ENCODE results near the gene TNFRSF1B. TPM values are rescaled to one million over a fixed set of nuclear protein-coding genes. Genes with fewer than 3 reads are reported as not detected.

TNFRSF1B gene
- total RNA-seq, 1 experiment from 2014 or later = 1.5 TPM

DNA sequence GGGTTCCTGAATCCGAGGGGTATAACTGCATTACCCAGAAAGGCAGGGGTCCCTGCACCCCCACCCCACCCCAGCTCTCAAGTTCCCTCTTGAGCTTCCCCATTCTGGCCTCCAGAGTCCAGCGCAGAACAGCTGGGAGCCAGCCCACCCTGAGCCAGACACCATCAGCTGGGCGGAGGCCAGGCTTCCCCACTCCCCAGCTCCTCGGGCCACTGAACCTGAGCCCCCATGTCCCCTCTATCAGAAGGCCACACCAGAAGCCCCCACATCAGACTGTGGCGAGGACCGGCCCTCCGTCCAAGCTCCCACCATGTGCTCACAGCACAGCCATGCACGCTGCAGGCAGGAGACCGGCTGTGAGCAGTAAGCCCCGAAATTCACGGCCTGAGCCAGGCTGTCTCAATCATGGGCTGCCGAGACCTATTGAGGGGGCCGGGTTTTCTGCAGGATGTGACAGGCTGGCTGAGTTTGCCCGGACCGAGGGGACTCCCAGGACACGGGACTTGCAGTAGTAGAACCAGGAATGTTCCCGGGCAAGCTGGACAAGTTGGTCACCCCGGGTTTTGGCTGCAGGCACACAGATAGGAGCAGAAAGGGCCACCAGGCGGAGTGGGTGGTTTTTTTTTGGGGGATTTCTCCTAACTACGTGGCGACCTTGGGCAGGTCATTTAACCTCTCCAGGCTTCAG, 25.5 kb upstream of the TNFRSF1B start:
- DNase-seq (ENCODE audit: low read depth) = no peak

DNA sequence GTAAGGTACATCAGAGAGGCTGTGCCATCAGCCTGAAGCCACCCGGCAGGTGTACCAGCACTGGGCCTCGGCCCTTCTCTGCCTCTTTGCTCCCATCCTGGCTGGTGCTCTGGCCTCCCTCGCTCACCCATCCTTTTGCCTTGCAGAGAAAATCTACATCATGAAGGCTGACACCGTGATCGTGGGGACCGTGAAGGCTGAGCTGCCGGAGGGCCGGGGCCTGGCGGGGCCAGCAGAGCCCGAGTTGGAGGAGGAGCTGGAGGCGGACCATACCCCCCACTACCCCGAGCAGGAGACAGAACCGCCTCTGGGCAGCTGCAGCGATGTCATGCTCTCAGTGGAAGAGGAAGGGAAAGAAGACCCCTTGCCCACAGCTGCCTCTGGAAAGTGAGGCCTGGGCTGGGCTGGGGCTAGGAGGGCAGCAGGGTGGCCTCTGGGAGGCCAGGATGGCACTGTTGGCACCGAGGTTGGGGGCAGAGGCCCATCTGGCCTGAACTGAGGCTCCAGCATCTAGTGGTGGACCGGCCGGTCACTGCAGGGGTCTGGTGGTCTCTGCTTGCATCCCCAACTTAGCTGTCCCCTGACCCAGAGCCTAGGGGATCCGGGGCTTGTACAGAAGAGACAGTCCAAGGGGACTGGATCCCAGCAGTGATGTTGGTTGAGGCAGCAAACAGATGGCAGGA, 24.5 kb upstream of the TNFRSF1B start:
- DNase-seq (ENCODE audit: low read depth) = no peak

DNA sequence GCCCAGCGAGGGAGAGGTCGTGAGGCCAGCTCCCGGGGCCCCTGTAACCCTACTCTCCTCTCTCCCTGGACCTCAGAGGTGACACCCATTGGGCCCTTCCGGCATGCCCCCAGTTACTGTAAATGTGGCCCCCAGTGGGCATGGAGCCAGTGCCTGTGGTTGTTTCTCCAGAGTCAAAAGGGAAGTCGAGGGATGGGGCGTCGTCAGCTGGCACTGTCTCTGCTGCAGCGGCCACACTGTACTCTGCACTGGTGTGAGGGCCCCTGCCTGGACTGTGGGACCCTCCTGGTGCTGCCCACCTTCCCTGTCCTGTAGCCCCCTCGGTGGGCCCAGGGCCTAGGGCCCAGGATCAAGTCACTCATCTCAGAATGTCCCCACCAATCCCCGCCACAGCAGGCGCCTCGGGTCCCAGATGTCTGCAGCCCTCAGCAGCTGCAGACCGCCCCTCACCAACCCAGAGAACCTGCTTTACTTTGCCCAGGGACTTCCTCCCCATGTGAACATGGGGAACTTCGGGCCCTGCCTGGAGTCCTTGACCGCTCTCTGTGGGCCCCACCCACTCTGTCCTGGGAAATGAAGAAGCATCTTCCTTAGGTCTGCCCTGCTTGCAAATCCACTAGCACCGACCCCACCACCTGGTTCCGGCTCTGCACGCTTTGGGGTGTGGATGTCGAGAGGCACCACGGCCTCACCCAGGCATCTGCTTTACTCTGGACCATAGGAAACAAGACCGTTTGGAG, 23.7 kb upstream of the TNFRSF1B start:
- no peak for DNase-seq (ENCODE audit: low read depth)

DNA sequence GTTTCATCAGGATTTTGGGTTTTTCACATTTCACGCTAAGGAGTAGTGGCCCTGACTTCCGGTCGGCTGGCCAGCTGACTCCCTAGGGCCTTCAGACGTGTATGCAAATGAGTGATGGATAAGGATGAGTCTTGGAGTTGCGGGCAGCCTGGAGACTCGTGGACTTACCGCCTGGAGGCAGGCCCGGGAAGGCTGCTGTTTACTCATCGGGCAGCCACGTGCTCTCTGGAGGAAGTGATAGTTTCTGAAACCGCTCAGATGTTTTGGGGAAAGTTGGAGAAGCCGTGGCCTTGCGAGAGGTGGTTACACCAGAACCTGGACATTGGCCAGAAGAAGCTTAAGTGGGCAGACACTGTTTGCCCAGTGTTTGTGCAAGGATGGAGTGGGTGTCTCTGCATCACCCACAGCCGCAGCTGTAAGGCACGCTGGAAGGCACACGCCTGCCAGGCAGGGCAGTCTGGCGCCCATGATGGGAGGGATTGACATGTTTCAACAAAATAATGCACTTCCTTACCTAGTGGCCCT, 23.1 kb upstream of the TNFRSF1B start:
- DNase-seq (ENCODE audit: low read depth) = peak; percentile 99

DNA sequence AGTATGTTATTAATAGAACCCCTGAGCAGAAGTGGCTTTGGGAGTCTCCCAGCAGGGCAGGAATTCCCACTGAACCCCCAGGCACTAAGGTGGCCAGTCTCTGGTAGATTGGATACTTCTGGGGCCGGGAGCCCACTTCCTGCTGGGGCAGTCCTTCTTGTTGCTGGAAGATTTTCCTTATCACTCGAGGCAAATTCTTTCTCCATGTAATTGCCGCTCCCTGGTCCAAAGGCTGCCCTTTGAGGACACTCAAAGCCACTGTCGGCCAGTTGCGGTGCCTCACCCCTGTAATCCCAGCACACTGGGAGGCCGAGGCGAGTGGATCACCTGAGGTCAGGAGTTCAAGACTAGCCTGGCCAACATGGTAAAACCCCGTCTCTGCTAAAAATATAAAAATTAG, 22.6 kb upstream of the TNFRSF1B start:
- DNase-seq (ENCODE audit: low read depth) = peak; percentile 52

DNA sequence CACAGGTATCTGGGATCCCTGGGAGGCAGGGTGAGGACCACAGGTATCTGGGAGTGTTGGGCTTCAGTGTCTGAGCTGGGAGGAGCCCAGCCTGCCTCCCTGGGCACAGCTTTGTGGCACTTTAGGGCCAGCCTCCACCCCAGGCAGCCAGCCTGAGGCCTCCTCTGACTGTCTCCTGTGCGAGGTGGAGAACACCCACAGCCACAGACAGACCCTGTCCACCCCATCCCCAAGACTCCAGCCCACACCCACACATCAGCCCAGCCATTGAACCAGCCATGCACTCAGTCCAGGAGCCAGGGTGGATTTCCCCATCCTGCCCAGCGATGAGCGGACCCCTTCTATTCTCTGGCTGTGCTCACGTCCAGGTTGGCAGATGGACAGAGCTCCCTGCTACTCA, 21.8 kb upstream of the TNFRSF1B start:
- no peak for DNase-seq (ENCODE audit: low read depth)

DNA sequence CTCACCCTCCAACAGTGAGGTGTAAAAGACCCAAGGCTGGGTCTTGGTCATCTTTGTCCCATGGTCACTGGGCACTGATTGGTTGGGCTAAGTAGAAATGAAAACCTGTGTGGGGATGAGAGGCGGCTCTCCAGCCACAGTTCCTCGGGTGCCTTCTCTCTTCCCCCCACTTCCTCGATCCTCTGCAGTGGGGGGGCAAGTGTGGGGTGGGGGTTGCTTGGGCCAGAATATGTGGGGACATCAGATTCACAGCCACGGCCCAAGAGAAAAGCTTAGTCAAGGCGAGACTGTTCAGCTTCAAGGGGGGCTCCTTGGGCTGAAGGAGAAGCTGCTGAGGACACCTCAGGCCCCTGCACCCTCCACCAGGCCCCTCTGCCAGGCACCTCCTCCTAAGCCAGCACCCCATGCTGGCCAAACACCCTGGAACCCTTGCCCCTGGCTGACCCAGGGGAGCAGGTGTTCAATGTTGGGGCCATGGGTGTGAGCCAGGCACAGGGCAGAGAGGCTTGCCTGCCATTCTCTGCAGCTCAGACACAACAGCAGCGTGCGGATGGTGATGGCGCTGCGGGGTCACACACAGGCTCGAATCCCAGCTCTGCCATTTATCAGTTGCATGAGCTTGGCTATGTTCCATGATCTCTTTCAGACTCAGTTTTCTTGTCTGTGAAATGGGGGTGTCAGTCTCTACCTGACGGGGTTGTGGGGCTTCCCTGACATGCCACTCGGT, 21.0 kb upstream of the TNFRSF1B start:
- DNase-seq (ENCODE audit: low read depth) = no peak

DNA sequence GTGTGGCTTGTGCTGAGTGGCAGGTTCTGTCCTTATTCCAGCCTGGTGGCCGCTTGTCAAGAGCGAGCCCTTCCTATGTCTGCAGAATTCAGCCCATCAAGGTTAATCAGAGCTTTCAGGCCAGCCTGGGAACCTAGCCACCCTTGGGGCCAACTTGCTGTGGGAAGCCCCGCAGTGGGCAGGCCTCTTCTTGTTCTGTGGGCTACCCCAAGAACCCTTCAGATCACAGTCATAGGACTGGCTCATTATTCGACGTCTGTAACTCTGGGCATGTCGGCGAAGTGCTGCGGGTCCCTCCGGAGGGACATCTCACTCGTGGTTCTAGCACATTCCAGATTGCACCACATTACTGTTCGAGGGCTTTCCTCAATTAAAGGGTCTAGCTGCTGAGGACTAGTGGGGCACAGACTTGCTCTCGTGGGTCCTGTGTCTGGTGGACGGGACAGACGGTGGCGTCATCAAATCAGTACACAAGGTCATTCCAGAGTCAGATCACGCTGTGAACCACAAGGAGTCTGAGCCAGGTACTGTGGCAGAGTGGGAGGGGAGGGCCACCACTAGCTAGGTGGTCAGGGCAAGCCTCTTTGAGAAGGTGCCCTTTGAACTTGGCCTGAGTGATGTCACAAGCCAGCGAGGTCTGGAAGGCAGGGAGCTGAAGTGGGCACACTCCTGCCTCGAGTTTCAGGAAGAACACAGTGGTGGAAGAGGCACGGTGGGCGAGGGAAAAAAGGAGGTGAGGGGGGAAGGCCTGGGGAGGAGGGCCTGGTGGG, 20.3 kb upstream of the TNFRSF1B start:
- DNase-seq (ENCODE audit: low read depth) = no peak

DNA sequence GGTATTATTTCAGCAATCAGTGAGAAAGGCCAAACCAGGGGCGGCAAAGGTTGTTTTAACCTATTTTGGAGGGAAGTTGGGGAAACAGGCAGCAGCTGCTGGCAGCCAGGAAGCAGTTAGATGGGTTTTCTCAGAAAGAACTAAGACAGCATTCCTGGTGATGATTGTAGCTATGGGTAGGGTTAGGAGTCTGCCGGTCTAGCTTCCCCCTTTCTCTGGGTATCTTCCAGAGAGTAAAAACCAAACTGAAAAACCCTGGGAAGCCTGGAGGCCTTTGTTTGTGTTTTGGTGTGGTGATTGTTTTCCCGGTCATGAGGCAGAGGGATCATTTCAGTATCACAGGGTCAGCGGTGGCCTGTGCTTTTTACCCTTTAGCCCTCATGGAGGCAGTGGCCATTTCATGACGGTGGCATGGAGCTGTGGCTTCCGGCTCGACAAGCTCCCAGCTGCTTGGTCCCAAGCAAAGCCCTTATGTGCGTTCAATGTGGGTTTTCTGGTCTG, 19.5 kb upstream of the TNFRSF1B start:
- DNase-seq (ENCODE audit: low read depth) = no peak

DNA sequence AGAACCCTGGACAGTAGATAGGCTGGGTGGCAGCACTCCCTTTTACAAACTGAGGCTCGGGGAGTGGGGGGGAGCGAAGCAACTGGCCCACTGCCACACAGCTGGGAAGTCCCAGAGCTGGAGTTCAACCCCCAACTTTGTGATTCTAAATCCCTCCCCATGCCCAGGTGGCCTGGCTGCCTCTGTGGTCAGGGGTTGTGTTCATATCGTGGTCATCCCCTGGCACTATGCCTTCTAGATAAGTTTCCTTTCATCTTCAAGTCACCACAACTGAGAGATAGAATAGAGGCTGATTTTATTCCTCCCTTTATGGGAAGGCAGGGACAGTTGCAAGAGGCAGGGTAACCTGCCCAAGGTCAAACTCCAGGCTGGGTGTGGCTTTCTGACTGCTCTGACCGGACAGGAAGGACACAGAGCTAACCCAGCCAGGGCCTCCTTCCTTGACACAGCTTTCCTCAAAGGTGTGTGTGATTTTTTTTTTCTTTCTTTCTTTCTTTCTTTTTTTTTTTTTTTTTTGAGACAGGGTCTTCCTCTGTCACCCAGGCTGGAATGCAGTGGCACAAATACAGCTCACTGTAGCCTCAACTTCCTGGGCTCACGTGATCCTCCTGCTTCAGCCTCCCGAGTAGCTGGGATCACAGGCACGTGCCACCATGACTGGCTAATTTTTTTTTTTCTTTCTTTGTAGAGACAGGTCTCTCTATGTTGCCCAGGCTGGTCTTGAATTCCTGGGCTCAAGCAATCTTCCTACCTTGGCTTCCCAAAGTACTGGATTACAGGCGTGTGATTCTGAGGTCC, 18.4 kb upstream of the TNFRSF1B start:
- DNase-seq (ENCODE audit: low read depth) = peak; percentile 77

DNA sequence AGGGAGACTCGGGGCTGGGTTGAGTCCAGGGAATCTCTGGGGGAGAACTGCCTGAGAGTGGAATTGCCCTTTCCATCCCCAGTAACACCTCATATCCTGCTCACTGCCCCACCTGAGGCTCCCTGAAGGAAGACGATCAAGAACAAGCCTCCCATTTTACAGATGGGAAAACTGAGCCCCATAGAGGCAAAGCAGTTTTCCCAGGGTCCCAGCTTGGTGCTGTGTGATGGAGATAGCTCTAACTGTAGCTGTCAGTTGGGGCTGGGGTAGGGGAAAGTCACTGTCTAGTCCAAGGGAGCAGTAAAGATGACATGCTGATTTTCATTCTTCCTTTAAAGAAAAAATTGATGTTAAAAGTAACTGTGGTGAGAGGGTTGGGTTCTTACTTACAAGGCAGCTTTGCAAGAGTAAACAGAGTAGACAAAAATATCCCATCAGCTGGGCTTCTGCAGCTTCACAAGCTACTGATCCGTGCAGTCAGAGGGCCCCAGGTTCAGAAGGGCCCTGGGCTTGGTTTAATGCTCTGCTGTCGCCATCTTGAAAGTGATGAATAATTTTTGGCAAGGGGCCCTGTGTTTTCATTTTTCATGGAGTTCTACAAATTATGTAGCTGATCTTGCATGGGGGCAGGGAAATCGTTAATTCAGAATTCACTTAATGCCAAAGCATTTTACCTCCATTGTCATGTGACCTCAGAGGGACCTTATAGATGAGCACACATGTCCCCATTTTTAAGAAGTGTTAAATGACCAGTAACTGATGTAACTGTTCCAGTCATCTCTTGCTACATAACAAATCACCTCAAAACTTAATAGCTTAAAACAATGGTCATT, 17.6 kb upstream of the TNFRSF1B start:
- DNase-seq (ENCODE audit: low read depth) = no peak

DNA sequence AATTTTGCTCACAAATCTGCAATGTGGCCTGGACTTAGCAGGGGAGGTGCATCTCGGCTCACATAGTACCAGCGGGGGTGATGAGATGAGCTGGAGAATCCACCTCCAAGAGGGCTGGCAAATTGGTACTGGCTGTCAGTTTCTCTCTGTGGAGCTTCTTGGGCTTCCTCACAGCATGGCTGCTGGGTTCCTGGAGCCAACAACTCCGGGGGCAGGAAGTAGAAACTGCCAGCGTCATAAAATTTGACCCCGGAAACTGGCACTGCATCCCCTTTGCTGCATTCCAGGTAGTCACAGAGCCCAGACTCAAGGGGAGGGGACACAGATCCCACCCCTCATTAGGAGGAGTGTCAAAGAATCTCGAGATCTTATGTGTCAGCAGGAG, 17.0 kb upstream of the TNFRSF1B start:
- DNase-seq (ENCODE audit: low read depth) = no peak

DNA sequence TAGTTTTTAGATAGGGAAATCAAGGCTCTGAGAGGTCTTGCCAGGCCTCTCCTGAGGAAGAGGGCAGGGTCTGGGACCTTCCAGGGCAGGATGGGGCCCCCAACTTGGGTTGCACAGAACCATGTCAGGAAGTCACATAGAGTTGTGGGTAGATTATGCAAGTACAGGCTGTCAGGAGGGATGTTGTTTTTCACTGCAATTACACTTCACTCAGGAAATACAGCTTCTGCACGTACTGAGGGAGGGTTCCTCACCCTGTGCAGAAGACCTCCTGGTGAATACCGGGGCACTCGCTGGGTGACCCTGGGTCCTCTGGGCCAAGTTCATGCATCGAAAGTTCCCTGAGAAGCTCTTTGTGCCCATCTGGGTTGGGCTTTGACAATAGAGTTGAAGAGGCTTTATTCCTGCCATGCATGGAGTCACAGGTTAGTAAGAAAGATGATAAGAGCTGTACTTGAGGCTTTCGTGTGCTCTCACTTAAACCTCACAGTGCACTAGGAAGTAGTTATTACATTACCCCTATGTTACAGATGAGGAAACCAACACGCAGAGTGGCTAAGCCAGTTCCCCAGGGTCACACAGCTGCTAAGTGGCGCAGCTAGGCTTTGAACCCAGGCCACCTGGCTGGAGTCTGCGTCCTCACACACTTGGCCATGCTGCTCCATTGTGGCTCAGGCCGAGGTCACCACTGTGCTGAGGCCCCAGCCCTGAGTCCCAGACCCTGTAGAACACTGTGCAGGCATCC, 16.2 kb upstream of the TNFRSF1B start:
- DNase-seq (ENCODE audit: low read depth) = no peak

DNA sequence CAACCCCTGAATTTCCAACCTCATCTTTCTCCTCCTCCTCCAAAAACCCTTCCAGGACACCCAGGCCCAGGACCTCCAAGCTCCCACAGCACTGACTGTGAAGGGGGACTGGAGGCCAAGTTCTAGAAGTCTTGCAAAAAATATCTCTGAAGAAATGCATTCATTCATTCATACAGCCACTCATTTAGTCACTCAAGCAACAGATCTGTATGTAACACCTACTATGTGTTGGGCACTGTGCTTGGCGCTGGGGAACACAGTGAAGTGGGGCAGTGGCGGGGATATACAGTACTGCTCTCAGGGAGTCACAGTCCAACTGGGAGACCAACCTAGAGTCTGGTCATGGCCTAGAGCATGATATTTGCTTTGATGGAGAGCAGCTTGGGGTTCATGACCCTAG, 15.3 kb upstream of the TNFRSF1B start:
- no peak for DNase-seq (ENCODE audit: low read depth)

DNA sequence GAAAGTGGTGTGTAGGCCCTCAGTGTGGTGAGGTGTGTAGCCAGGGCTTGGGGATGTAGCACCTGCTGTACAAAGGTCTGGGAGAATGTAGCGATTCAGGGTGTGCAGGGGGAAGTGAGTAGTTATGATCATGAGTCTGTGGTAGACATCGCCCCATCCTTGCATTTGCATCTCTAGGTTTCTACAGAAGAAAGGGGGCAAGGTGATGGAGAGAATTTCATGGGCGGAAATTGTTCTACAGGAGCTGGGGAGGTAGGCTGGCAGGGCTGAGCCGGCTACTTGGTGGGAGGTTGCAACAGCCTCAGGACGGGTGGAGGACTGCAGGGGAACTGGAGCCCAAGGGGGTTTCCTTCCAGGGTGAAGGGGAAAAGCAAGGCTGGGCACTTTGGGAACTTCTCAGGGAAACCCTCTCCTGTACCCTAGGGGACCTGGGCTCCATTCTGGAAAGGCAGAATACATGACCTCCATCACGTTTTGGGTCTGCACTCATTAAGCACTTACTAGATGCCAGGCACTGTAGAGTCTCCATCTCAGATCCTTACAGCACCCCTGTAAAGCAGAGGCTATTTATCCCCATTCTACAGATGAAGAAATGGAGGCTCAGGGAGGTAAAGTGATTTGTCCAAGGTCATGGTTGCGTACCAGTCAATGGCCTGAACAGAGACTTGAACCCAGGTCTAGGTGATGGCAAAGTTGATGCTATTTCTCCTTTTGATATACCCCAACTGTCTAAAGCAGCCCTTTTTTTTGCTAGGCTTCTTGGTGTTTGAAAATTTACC, 14.5 kb upstream of the TNFRSF1B start:
- DNase-seq (ENCODE audit: low read depth) = no peak

DNA sequence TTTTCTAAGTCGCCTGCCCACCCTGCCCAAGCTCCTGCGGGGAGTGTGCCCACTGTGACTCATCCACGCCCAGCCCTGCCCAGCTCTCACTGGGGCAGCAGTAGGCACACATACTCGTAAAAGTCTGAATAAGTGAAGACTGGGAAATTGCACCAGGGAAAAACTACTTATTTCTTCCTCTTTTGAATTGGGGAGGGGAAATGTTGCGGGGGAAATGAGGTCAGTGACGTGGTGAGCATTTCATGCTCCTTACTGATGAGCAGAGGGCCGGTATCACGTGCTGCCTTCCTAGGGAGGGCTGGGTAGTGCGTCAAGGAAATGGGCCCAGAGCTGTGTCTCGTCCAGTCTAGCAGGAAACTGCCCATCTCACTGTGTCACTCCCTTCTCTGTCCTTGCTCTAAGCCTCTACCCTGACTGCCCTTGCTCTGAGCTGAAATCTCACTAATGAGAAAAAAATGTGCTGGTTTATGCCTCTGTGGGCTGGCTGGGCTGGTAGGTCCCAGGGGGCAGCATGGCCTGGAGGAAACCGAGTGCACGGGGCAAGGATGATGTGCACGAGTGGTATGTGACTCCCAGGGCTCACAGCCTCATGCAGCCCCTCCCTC, 13.5 kb upstream of the TNFRSF1B start:
- peak; percentile 89 for DNase-seq (ENCODE audit: low read depth)

DNA sequence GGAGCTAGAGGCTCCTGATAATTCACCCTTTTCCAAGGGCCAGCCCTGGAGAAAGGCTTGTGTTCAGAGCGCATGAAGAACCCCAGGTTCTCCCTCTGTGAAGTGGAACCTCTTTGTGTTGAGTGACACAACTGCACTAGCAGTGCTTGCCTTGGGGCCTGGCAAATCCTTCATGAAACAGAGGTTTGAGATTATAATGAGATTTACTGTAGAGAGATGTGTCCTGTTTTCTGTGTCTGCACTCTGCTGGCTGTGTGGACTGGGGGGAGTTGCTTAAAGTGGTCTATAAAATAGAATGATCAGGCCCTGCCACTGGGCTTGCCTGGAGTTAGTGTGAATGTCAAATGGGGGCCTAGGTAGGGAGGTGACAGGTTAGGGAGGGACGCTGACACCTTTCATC, 11.5 kb upstream of the TNFRSF1B start:
- no peak for DNase-seq (ENCODE audit: low read depth)

Measured in M059J (cell line).